T-helper 1 cell treated with Interleukin-12 subunit alpha and Interleukin-12 subunit beta and Interleukin-4 antibody, amounts not matched to agents 30 ng/mL and 1 ng/mL, for 36 hours (primary cell): ENCODE measurements around the gene R3HDM2. TPM values are rescaled to one million over a fixed set of nuclear protein-coding genes. Genes with fewer than 3 reads are reported as not detected.

ENCODE experiments used
- intact Hi-C: fragments of 100-400 bp; cut with micrococcal nuclease; formaldehyde crosslinking; loops from one replicate; pipeline ENCODE4 v1.15.1; 2024
- total RNA-seq: library from RNA; stranded (reverse); gene quantifications from 2 replicates; pipeline ENCODE4 v1.2.3, GENCODE V29; 2022

The R3HDM2 gene
- total RNA-seq, result 67.4 and 68.3 TPM in 2 replicates

GRCh38 chr12:57430931-57431566 lies at the start of gene R3HDM2:
Gene R3HDM2, minus strand, starts transcription at chr12:57431043. Its CDS starts 120,615 bp downstream, at chr12:57310428.
- intact Hi-C loops, result loop anchor here (1.0 to 5.0 kb wide), 13 partner anchors 22 to 1458 kb away; partner anchors contain the start of genes ARHGAP9, CDK4, DCTN2 and GLI1

- intact Hi-C loops, result loop anchor here (2.0 to 5.0 kb wide), 3 partner anchors 49 to 792 kb away; partner anchors contain the start of genes PTGES3 and R3HDM2
Measured at GRCh38 chr12:57479376-57480115, 48.7 kb upstream of the R3HDM2 start, which contains the start of gene ARHGAP9. Gene ARHGAP9, minus strand, starts transcription at chr12:57479866. Its CDS starts 460 bp downstream, at chr12:57479406.

GRCh38 chr12:57479043-57479375 lies 48.2 kb upstream of the R3HDM2 start:
- intact Hi-C loops, result loop anchor here (2.0 to 5.0 kb wide), 3 partner anchors 48 to 792 kb away; partner anchors contain the start of genes PTGES3 and R3HDM2

- intact Hi-C loops, result loop anchor here (1.0 to 5.0 kb wide), 7 partner anchors 9 to 791 kb away; partner anchors contain the start of genes NAB2, PTGES3 and R3HDM2
Measured at GRCh38 chr12:57477710-57478681, 47.2 kb upstream of the R3HDM2 start.

- intact Hi-C loops, result loop anchor here (1.0 to 5.0 kb wide), 7 partner anchors 18 to 790 kb away; partner anchors contain the start of genes DCTN2, GLI1, MBD6 and NAB2
Measured at GRCh38 chr12:57476993-57477709, 46.3 kb upstream of the R3HDM2 start.

GRCh38 chr12:57476162-57476992 lies 45.5 kb upstream of the R3HDM2 start:
- intact Hi-C loops, result loop anchor here (1.0 to 5.0 kb wide), 5 partner anchors 17 to 789 kb away; partner anchors contain the start of genes DCTN2, GLI1, MBD6 and PTGES3

GRCh38 chr12:57475271-57476161 lies 44.7 kb upstream of the R3HDM2 start:
- intact Hi-C loops, result loop anchor here (1.0 to 5.0 kb wide), 5 partner anchors 16 to 788 kb away; partner anchors contain the start of genes DCTN2, GLI1, MBD6 and PTGES3

GRCh38 chr12:57474862-57475261 lies 44.0 kb upstream of the R3HDM2 start:
- intact Hi-C loops, result loop anchor here (5.0 kb wide), 2 partner anchors 147 to 788 kb away; partner anchors contain the start of gene PTGES3

- intact Hi-C loops, result no loop called here
Measured at GRCh38 chr12:57474430-57474829, 43.6 kb upstream of the R3HDM2 start.

- intact Hi-C loops, result no loop called here
Measured at GRCh38 chr12:57473886-57474285, 43.0 kb upstream of the R3HDM2 start.

- intact Hi-C loops, result no loop called here
Measured at GRCh38 chr12:57473392-57473791, 42.5 kb upstream of the R3HDM2 start.

GRCh38 chr12:57472391-57472790 lies 41.5 kb upstream of the R3HDM2 start:
- intact Hi-C loops, result no loop called here

- intact Hi-C loops, result no loop called here
Measured at GRCh38 chr12:57471661-57472060, 40.8 kb upstream of the R3HDM2 start.

- intact Hi-C loops, result no loop called here
Measured at GRCh38 chr12:57470970-57471656, 40.3 kb upstream of the R3HDM2 start.

- intact Hi-C loops, result no loop called here
Measured at GRCh38 chr12:57470286-57470969, 39.6 kb upstream of the R3HDM2 start.

GRCh38 chr12:57469296-57470164 lies 38.7 kb upstream of the R3HDM2 start:
- intact Hi-C loops, result no loop called here
